ENCODE measurements around the gene ENPP5.
A peak's percentile ranks its signal among the peaks of the same experiment; 100 is the strongest.
"Not testable (repeated sequence)": the region's sequence is repeated elsewhere in the genome, so short reads cannot be mapped to it uniquely, and the experiment has no call there.

The ENPP5 gene

GRCh38 chr6:46174904-46175303 lies 4.1 kb upstream of the ENPP5 start:
- DNase-seq, result no peak

DNA sequence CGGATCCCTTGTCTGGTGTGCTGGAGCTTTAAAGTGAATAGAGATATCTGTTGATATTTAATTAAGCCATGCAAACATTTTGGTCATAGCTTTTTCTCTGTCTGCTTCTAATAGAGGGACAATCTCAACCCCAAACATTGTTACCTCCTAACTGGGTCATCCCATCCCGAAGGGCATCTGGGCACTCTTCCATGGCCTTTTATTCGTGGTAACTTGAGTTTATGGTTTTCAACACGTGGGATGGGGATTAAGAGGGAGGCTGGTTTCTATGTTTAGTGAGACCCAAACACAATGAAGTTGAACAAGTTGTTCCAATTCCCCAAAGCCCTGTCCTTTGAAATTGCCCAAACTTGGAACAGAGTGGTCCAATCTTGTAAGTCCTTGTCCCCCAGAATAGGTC lies 1.4 kb upstream of the ENPP5 start:
- no peak for DNase-seq

GRCh38 chr6:46160102-46160501 lies 10.7 kb downstream of the ENPP5 start:
- no peak for DNase-seq

GRCh38 chr6:46159229-46159628 lies 11.6 kb downstream of the ENPP5 start:
- no peak for DNase-seq

GRCh38 chr6:46156701-46157100 lies 14.1 kb downstream of the ENPP5 start:
- no peak for DNase-seq

DNA sequence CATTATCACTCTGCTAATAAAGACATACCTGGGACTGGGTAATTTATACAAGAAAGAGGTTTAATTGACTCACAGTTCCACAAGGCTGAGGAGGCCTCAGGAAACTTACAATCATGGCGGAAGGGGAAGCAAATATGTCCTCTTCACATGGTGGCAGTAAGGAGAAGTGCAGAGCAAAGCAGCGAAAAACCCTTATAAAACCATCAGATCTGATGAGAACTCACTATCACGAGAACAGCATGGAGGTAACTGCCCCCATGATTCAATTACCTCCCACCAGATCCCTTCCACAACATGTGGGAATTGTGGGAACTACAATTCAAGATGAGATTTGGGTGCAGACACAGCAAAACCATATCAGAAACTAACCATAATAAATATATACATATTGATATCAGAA lies 21.7 kb downstream of the ENPP5 start:
- DNase-seq, result not testable (repeated sequence)

- DNase-seq, result no peak
These were observed 26.5 kb downstream of the ENPP5 start for GRCh38 chr6:46144270-46144669.

DNA sequence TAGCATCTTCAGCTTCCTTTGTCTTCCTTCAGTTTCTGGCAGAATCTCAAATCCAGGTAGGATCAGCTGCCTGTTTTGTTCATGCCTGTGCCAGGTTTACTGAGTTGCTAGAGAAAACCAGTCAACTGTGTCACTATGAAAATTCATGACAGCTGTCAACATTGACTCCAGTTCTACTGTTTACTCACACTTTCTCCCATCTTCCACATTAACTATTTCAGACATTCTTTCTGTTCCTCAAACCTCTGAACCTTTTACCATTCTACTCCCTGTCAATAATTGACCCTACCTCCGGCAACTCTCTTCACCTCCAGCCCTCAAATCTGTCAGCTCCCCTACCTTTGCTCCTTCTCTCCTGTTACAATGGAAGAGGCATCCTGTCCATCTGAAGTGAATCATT lies 32.5 kb downstream of the ENPP5 start:
- no peak for DNase-seq

- no peak for DNase-seq
These were observed 33.4 kb downstream of the ENPP5 start for GRCh38 chr6:46137387-46137786.

DNA sequence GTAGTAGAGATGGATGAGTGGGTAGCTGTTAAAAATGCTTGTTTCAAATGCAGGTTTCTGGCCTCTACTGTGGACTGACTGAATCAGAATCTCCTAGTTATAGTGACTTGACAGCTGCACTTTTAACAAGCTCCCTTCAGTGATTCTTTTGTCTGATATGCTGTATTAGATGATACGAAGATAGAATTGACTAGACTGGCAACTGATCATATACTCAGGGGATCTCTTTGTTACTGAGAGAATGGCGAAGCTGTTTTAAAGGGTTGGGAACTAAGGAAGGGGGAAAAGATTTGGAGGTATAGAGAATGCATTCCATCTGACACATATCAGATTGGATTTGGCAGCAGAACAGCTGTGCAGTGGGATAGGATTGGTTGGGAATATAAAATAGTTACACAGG lies 33.9 kb downstream of the ENPP5 start:
- no peak for DNase-seq

DNA sequence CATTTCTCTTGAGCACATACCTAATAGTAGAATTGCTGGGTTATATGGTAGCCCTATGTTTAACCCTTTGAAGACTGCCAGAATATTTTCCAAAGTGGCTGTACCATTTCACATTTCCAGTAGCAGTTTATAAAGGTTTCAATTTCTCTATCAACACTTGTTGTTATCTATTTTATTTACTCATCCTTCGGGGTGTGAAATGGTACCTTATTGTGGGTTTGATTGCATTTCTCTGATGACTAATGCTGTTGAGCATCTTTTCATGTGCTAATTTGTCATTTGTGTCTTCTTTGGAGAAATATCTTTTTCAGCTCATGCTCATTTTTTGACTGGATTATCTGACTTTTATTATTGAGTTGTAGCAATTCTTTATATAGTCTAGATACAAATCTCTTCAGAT lies 35.6 kb downstream of the ENPP5 start:
- peak; percentile 16 for DNase-seq

- DNase-seq, result no peak
These were observed 36.6 kb downstream of the ENPP5 start for GRCh38 chr6:46134216-46134615.

GRCh38 chr6:46131291-46131690 lies 39.5 kb downstream of the ENPP5 start:
- DNase-seq, result not testable (repeated sequence)

- peak; percentile 83 for DNase-seq
These were observed 40.1 kb downstream of the ENPP5 start for GRCh38 chr6:46130666-46131065.

DNA sequence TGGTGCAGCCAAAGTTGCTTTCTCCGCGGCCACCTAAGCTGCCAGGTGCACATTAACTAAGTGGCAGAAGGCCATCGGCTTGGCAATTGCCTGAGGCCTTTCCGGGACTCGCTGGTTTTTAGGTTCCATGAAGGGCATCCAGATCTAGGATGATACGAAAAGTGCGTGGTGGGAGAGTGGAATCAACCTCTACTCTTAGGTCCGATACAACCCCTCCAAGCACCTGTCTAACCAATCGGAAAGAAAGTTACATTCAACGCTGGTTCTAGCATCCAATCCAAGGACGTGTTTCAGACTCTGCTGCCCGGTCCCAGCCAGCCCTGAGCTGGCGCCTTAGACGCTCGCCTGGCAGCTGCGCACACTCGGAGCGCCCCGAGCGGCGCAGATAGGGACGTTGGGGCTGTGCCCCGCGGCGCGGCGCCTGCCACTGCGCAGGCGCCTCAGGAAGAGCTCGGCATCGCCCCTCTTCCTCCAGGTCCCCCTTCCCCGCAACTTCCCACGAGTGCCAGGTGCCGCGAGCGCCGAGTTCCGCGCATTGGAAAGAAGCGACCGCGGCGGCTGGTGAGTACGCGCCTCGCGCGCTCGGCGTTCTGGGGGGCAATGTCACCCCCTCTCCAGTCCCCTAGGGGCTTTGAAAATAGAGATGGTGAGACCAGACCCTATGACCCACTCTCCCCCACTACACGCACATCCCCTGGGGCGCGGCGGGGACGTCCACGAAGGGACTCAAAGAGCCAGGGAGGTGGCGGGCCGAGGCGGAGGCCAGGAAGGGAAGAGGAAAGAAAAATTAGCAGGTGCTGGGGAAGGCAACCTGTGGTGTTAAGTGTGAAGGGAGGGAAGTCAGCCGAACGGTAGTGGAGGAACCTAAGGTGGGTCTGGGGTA lies 40.9 kb downstream of the ENPP5 start, which contains the start of gene ENPP4:
TSS of gene ENPP4 (plus strand) at position 361 of the 883 bp plus-strand sequence. CDS start 9,595 bp downstream, outside the sequence.
- DNase-seq, result peak; percentile 95

GRCh38 chr6:46129291-46129628 lies 41.5 kb downstream of the ENPP5 start:
- DNase-seq, result no peak

GRCh38 chr6:46128476-46128875 lies 42.3 kb downstream of the ENPP5 start:
- DNase-seq, result peak; percentile 23

DNA sequence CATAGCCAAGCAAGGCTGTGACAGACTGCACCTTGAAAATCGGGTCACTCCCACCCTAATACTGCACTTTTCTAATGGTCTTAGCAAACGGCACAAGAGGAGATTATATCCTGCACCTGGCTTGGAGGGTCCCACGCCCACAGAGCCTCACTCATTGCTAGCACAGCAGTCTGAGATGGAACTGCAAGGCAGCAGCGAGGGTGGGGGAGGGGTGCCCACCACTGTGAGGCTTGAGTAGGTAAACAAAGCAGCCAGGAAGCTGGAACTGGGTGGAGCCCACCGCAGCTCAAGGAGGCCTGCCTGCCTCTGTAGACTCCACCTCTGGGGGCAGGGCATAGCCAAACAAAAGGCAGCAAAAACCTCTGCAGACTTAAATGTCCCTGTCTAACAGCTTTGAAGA lies 51.1 kb downstream of the ENPP5 start:
- not testable (repeated sequence) for DNase-seq

GRCh38 chr6:46118836-46119235 lies 51.9 kb downstream of the ENPP5 start:
- DNase-seq, result no peak

GRCh38 chr6:46118157-46118556 lies 52.6 kb downstream of the ENPP5 start:
- DNase-seq, result no peak

DNA sequence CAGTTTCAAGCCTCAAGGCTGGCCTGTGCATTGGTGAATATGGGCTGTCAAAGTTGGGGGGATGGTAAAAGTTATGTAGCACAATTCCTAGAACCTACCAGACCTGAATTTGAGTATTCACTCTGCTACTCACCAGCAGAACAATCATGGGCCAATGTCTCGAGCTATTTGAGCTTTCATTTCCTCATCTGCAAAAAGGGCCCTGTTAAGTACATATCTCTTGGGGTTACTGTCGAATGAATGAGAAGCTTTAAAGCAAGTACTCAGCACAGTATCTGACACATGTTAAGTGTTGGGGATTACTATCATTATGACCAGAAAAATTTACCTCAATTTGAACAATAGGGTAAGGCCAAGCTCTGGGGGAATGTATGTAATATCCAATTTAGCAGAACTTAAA lies 54.5 kb downstream of the ENPP5 start:
- DNase-seq, result no peak

DNA sequence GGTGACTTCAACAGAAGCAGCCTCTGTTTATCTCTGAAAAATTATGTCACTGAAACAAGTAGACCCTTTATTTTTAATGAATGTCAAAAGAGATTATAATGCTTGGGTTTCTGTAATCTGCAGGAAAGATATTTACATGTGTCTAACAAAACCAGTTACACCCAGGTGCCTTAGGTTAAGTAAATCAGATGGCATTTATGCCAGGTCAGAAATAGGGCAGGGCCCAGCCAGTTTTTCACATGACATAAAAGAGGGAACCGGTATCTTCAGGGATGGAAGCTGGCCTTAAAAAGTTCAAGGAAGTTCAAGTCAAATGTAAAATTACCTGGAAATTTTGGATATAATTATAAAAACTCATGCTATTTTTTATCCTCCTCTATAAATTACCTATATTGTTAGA lies 55.1 kb downstream of the ENPP5 start:
- DNase-seq, result no peak

- no peak for DNase-seq
These were observed 57.4 kb downstream of the ENPP5 start for GRCh38 chr6:46113370-46113769.

Data from suppressor macrophage treated with lipopolysaccharide for 4 hours (primary cell).